Liver (tissue), 3 donors: Measurements from ENCODE around the gene ACSL3.
"Not testable (repeated sequence)": the region's sequence is repeated elsewhere in the genome, so short reads cannot be mapped to it uniquely, and the experiment has no call there.

Experiments
- FOXA1 ChIP-seq: IDR thresholded peaks from 2 replicates; pipeline ENCODE4 v1.6.1; 2016; ENCODE audit warnings: antibody characterized with exemption
- GABPA ChIP-seq, 2 donors: IDR thresholded peaks in 1 of 2; conservative IDR thresholded peaks in 1 of 2; 2 replicates each; pipeline ENCODE4 v1.6.1; 2016; ENCODE audit warnings: antibody characterized with exemption in 2 of 2, mild to moderate bottlenecking in 1 of 2, moderate library complexity in 1 of 2
- JUND ChIP-seq, 2 donors: IDR thresholded peaks; 2 replicates each; pipeline ENCODE4 v1.6.1; 2016; ENCODE audit warnings: antibody characterized with exemption in 2 of 2
- RAD21 ChIP-seq, 2 donors: IDR thresholded peaks; 2 replicates each; pipeline ENCODE4 v1.6.1; 2016; ENCODE audit warnings: antibody characterized with exemption in 2 of 2, mild to moderate bottlenecking in 2 of 2
- TAF1 ChIP-seq: conservative IDR thresholded peaks from 2 replicates; pipeline ENCODE4 v1.6.1; 2016; ENCODE audit warnings: antibody characterized with exemption, mild to moderate bottlenecking
- YY1 ChIP-seq: IDR thresholded peaks from 2 replicates; pipeline ENCODE4 v1.6.1; 2016; ENCODE audit warnings: antibody characterized with exemption, mild to moderate bottlenecking
- TF ChIP-seq, protein P1 (sequence below): fragments of 150-350 bp; IDR thresholded peaks from 2 replicates; pipeline ENCODE4 v1.5.1; 2017; ENCODE audit warnings: improper control_type of control experiment, low read depth, low read length; ENCODE audit not compliant: missing input control
- TF ChIP-seq, protein P2 (sequence below): IDR thresholded peaks from 2 replicates; pipeline ENCODE4 v1.6.1; 2016; ENCODE audit warnings: antibody characterized with exemption
- TF ChIP-seq, protein P3 (sequence below): IDR thresholded peaks from 2 replicates; pipeline ENCODE4 v1.6.1; 2016; ENCODE audit warnings: antibody characterized with exemption
- TF ChIP-seq, protein P4 (sequence below): IDR thresholded peaks from 2 replicates; pipeline ENCODE4 v1.6.1; 2016; ENCODE audit warnings: antibody characterized with exemption, mild to moderate bottlenecking
- TF ChIP-seq, protein P5 (sequence below): IDR thresholded peaks from 2 replicates; pipeline ENCODE4 v1.6.1; 2016; ENCODE audit warnings: antibody characterized with exemption
- donor health status: healthy.
- donor health status: healthy.

DNA sequence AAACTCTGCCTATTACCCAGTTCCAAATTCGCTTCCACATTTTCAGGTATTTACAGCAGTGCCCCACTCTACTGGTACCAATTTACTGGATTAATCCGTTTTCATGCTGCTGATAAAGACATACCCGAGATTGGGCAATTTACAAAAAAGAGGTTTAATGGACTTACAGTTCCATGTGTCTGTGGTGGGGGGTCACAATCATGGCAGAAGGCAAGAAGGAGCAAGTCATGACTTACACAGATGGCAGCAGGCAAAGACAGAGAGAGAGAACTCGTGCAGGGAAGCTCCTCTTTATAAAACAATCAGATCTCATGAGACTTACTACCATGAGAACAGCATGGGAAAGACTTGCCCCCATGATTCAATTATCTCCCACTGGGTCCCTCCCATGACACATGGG, 129.4 kb downstream of the ACSL3 start:
- TF ChIP-seq, protein P1, sequence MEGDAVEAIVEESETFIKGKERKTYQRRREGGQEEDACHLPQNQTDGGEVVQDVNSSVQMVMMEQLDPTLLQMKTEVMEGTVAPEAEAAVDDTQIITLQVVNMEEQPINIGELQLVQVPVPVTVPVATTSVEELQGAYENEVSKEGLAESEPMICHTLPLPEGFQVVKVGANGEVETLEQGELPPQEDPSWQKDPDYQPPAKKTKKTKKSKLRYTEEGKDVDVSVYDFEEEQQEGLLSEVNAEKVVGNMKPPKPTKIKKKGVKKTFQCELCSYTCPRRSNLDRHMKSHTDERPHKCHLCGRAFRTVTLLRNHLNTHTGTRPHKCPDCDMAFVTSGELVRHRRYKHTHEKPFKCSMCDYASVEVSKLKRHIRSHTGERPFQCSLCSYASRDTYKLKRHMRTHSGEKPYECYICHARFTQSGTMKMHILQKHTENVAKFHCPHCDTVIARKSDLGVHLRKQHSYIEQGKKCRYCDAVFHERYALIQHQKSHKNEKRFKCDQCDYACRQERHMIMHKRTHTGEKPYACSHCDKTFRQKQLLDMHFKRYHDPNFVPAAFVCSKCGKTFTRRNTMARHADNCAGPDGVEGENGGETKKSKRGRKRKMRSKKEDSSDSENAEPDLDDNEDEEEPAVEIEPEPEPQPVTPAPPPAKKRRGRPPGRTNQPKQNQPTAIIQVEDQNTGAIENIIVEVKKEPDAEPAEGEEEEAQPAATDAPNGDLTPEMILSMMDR: not testable (repeated sequence)
- TF ChIP-seq, protein P2, sequence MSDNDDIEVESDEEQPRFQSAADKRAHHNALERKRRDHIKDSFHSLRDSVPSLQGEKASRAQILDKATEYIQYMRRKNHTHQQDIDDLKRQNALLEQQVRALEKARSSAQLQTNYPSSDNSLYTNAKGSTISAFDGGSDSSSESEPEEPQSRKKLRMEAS: not testable (repeated sequence)
- TF ChIP-seq GABPA (IDR thresholded peaks at IDR 0.05 in 1 of 2, conservative IDR thresholded peaks at IDR 0.05 in 1 of 2); TAF1; YY1; FOXA1; JUND (IDR thresholded peaks at IDR 0.05); RAD21 (IDR thresholded peaks at IDR 0.05): not testable (repeated sequence)
- TF ChIP-seq, protein P3, sequence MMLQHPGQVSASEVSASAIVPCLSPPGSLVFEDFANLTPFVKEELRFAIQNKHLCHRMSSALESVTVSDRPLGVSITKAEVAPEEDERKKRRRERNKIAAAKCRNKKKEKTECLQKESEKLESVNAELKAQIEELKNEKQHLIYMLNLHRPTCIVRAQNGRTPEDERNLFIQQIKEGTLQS: not testable (repeated sequence)
- TF ChIP-seq, protein P4, sequence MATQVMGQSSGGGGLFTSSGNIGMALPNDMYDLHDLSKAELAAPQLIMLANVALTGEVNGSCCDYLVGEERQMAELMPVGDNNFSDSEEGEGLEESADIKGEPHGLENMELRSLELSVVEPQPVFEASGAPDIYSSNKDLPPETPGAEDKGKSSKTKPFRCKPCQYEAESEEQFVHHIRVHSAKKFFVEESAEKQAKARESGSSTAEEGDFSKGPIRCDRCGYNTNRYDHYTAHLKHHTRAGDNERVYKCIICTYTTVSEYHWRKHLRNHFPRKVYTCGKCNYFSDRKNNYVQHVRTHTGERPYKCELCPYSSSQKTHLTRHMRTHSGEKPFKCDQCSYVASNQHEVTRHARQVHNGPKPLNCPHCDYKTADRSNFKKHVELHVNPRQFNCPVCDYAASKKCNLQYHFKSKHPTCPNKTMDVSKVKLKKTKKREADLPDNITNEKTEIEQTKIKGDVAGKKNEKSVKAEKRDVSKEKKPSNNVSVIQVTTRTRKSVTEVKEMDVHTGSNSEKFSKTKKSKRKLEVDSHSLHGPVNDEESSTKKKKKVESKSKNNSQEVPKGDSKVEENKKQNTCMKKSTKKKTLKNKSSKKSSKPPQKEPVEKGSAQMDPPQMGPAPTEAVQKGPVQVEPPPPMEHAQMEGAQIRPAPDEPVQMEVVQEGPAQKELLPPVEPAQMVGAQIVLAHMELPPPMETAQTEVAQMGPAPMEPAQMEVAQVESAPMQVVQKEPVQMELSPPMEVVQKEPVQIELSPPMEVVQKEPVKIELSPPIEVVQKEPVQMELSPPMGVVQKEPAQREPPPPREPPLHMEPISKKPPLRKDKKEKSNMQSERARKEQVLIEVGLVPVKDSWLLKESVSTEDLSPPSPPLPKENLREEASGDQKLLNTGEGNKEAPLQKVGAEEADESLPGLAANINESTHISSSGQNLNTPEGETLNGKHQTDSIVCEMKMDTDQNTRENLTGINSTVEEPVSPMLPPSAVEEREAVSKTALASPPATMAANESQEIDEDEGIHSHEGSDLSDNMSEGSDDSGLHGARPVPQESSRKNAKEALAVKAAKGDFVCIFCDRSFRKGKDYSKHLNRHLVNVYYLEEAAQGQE: not testable (repeated sequence)
- TF ChIP-seq, protein P5, sequence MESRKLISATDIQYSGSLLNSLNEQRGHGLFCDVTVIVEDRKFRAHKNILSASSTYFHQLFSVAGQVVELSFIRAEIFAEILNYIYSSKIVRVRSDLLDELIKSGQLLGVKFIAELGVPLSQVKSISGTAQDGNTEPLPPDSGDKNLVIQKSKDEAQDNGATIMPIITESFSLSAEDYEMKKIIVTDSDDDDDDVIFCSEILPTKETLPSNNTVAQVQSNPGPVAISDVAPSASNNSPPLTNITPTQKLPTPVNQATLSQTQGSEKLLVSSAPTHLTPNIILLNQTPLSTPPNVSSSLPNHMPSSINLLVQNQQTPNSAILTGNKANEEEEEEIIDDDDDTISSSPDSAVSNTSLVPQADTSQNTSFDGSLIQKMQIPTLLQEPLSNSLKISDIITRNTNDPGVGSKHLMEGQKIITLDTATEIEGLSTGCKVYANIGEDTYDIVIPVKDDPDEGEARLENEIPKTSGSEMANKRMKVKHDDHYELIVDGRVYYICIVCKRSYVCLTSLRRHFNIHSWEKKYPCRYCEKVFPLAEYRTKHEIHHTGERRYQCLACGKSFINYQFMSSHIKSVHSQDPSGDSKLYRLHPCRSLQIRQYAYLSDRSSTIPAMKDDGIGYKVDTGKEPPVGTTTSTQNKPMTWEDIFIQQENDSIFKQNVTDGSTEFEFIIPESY: not testable (repeated sequence)
